Keratinocyte (primary cell): Measurements from ENCODE around the gene PRKAG3.

ENCODE experiments used
- EZH2 ChIP-seq: IDR thresholded peaks from one replicate; pipeline ENCODE4 v1.6.1; 2012; ENCODE audit warnings: inconsistent platforms, mild to moderate bottlenecking, low read length, moderate library complexity
- TF ChIP-seq, protein P1 (sequence below), 3 experiments: IDR thresholded peaks in 1 of 3; conservative IDR thresholded peaks in 1 of 3; optimal IDR thresholded peaks in 1 of 3; 2 replicates in 2 of 3; 3 replicates in 1 of 3; pipeline versions ENCODE3 to v1.5.1; 2011; ENCODE audit warnings: low read length in 3 of 3, mild to moderate bottlenecking in 3 of 3, moderate library complexity in 2 of 3, control low read depth in 1 of 3, inconsistent platforms in 1 of 3; ENCODE audit not compliant: insufficient read depth in 2 of 3; ENCODE audit errors: extremely low read depth in 1 of 3

DNA sequence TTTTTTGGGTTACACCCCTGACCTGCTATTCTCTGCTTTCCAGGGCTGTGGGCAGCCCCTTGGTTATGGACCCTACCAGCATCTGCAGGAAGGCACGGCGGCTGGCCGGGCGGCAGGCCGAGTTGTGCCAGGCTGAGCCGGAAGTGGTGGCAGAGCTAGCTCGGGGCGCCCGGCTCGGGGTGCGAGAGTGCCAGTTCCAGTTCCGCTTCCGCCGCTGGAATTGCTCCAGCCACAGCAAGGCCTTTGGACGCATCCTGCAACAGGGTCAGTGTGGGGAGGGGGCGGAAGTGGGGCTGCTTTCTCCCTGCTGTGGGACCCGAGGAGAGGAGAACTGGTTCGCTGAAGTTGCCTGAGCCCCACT is 39.4 kb upstream of the PRKAG3 start:
- no peak for TF ChIP-seq EZH2
- TF ChIP-seq, protein P1, sequence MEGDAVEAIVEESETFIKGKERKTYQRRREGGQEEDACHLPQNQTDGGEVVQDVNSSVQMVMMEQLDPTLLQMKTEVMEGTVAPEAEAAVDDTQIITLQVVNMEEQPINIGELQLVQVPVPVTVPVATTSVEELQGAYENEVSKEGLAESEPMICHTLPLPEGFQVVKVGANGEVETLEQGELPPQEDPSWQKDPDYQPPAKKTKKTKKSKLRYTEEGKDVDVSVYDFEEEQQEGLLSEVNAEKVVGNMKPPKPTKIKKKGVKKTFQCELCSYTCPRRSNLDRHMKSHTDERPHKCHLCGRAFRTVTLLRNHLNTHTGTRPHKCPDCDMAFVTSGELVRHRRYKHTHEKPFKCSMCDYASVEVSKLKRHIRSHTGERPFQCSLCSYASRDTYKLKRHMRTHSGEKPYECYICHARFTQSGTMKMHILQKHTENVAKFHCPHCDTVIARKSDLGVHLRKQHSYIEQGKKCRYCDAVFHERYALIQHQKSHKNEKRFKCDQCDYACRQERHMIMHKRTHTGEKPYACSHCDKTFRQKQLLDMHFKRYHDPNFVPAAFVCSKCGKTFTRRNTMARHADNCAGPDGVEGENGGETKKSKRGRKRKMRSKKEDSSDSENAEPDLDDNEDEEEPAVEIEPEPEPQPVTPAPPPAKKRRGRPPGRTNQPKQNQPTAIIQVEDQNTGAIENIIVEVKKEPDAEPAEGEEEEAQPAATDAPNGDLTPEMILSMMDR (optimal IDR thresholded peaks at IDR 0.05 in 1 of 3, IDR thresholded peaks at IDR 0.05 in 1 of 3, conservative IDR thresholded peaks at IDR 0.05 in 1 of 3; ENCODE audit: extremely low read depth in 1 of 3, insufficient read depth in 2 of 3, low read length in 3 of 3): no peak
